Glutamatergic neuron (in vitro differentiated cells): ENCODE results near the gene ITSN1. TPM values are rescaled to one million over a fixed set of nuclear protein-coding genes. Genes with fewer than 3 reads are reported as not detected.

Experiments
- DNase-seq: peaks from one replicate; pipeline ENCODE4 v3.0.0; 2022
- H3K27ac Mint-ChIP-seq: one replicate; pipeline ENCODE4 v1.8.0; 2020; ENCODE audit warnings: mild to moderate bottlenecking, mixed read lengths, inconsistent platforms; ENCODE audit not compliant: unreplicated experiment
- H3K27me3 Mint-ChIP-seq: one replicate; pipeline ENCODE4 v1.8.0; 2020; ENCODE audit warnings: mild to moderate bottlenecking, moderate library complexity, mixed read lengths, inconsistent platforms; ENCODE audit not compliant: unreplicated experiment
- H3K36me3 Mint-ChIP-seq: one replicate; pipeline ENCODE4 v1.8.0; 2020; ENCODE audit warnings: mild to moderate bottlenecking, mixed read lengths, inconsistent platforms; ENCODE audit not compliant: unreplicated experiment
- H3K4me1 Mint-ChIP-seq: one replicate; pipeline ENCODE4 v1.8.0; 2020; ENCODE audit warnings: mild to moderate bottlenecking, low read depth, mixed read lengths, inconsistent platforms; ENCODE audit not compliant: unreplicated experiment
- H3K4me3 Mint-ChIP-seq: one replicate; pipeline ENCODE4 v1.8.0; 2020; ENCODE audit warnings: mild to moderate bottlenecking, mixed read lengths, inconsistent platforms; ENCODE audit not compliant: unreplicated experiment
- H3K9me3 Mint-ChIP-seq: one replicate; pipeline ENCODE4 v1.8.0; 2020; ENCODE audit warnings: mild to moderate bottlenecking, moderate library complexity, mixed read lengths, inconsistent platforms; ENCODE audit not compliant: unreplicated experiment
- CTCF ChIP-seq: fragments of 200-600 bp; sonication (generic); IDR thresholded peaks from one replicate; pipeline ENCODE4 v1.5.0; 2021; ENCODE audit not compliant: partially characterized antibody, unreplicated experiment
- total RNA-seq: library from RNA; stranded (reverse); fragmentation: NEBNext Ultra II Directional; extraction: Animal tissue kit (Norgen Biotek cat#: 25700); gene quantifications from one replicate; pipeline ENCODE4 v1.2.1, GENCODE V29; 2021; ENCODE audit not compliant: unreplicated experiment

The ITSN1 gene
- total RNA-seq, 1 donor from 2014 or later = 89.1 TPM

- H3K4me3 Mint-ChIP-seq = no peak overlapping the region
- DNase-seq = no peak
- no peak for TF ChIP-seq CTCF
- peaks cover 4% of the 10 kb centered on the region for H3K36me3 Mint-ChIP-seq
- peaks cover 2% of the 10 kb centered on the region for H3K9me3 Mint-ChIP-seq
- H3K27me3 Mint-ChIP-seq = peaks cover 4% of the 10 kb centered on the region
- peaks cover 10% of the 10 kb centered on the region for H3K4me1 Mint-ChIP-seq
- H3K27ac Mint-ChIP-seq = no peak overlapping the region
Observed at GRCh38 chr21:33886321-33886720, 244.0 kb downstream of the ITSN1 start.

DNA sequence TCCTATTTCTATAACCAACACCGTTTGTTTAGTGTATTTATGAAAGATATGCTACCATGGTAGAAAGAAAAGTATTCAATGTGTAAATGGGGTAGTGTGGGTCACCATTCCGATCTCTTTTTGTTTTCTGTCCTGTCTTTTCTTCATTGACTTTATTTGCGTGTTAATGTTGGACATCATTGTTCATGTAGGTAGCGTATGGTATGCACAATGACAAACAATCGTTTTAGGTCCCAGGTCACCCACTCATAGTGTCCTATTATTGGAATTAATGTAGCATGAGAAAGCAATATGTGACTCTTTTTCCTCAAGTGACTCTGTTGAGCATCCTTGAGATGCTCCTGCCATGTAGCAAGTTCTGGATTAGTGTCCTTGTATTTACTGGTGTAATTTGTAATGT lies 247.9 kb downstream of the ITSN1 start:
- DNase-seq = no peak
- no peak for TF ChIP-seq CTCF
- peaks cover 4% of the 10 kb centered on the region for H3K36me3 Mint-ChIP-seq
- H3K27ac Mint-ChIP-seq = no peak overlapping the region
- no peak overlapping the region for H3K4me3 Mint-ChIP-seq
- H3K4me1 Mint-ChIP-seq = peaks cover 14% of the 10 kb centered on the region
- peaks cover 3% of the 10 kb centered on the region for H3K27me3 Mint-ChIP-seq
- peaks cover 3% of the 10 kb centered on the region for H3K9me3 Mint-ChIP-seq

DNA sequence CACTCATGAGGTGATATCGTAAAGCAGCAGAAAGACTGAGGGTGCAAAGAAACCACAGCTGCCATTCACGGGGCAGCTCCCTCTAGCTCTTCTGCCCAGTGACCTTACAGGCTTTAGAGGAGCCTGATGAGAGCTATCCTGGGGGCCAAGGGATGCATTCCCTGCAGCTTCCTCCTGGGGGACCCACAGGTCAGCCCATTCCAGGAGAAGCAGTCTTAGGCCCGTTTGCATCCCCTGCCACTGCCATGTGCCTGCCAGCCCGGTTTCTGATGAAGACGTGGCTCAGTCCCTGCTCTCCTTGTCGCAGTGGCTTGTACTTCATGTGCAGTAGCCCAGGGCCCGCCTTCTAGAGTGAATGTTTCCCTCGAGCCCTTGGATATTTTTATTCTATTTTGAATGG lies 250.6 kb downstream of the ITSN1 start:
- TF ChIP-seq CTCF = no peak
- H3K36me3 Mint-ChIP-seq = peaks cover 3% of the 10 kb centered on the region
- no peak overlapping the region for H3K4me3 Mint-ChIP-seq
- DNase-seq = peak; percentile 24
- H3K4me1 Mint-ChIP-seq = peaks cover 24% of the 10 kb centered on the region
- H3K27me3 Mint-ChIP-seq = peaks cover 5% of the 10 kb centered on the region
- peaks cover 6% of the 10 kb centered on the region for H3K9me3 Mint-ChIP-seq
- H3K27ac Mint-ChIP-seq = no peak overlapping the region

- H3K36me3 Mint-ChIP-seq = no peaks in the 10 kb centered on the region
- no peak for TF ChIP-seq CTCF
- H3K27ac Mint-ChIP-seq = no peak overlapping the region
- no peak overlapping the region for H3K4me3 Mint-ChIP-seq
- peaks cover 24% of the 10 kb centered on the region for H3K4me1 Mint-ChIP-seq
- H3K27me3 Mint-ChIP-seq = peaks cover 5% of the 10 kb centered on the region
- peaks cover 6% of the 10 kb centered on the region for H3K9me3 Mint-ChIP-seq
- DNase-seq = no peak
Observed at GRCh38 chr21:33893917-33894316, 251.6 kb downstream of the ITSN1 start.

GRCh38 chr21:33894736-33895288 lies 252.5 kb downstream of the ITSN1 start:
- Mint-ChIP-seq H3K27ac (peak overlapping the region; percentile 31), H3K27me3 (peaks cover 5% of the 10 kb centered on the region), H3K9me3 (peaks cover 6% of the 10 kb centered on the region), H3K36me3 (no peaks in the 10 kb centered on the region), H3K4me1 (peaks cover 24% of the 10 kb centered on the region), H3K4me3 (peak overlapping the region; percentile 55)
- peak; percentile 87 for DNase-seq
- peak; percentile 23 for TF ChIP-seq CTCF
